Aorta (tissue), 5 donors: ENCODE measurements around the gene CR2. TPM values are rescaled to one million over a fixed set of nuclear protein-coding genes. Genes with fewer than 3 reads are reported as not detected.
"Not testable (repeated sequence)": the region's sequence is repeated elsewhere in the genome, so short reads cannot be mapped to it uniquely, and the experiment has no call there.

Source experiments
- ATAC-seq: fragments of 200-7000 bp; cut with Tn5 transposase; one replicate; pipeline ENCODE4 v1.9.1; 2022; ENCODE audit warnings: moderate library complexity; ENCODE audit not compliant: low FRiP score
- DNase-seq, 2 donors: peaks; one replicate each; pipeline ENCODE4 v3.0.0-alpha.2; 2020
- H3K27ac ChIP-seq, 2 donors: one replicate each; pipeline ENCODE4 v1.5.1; 2013; ENCODE audit warnings: low read length in 2 of 2, mild to moderate bottlenecking in 2 of 2, moderate library complexity in 2 of 2, control low read depth in 1 of 2, inconsistent platforms in 1 of 2, low read depth in 1 of 2
- H3K27me3 ChIP-seq, 2 donors: one replicate each; pipeline ENCODE4 v1.6.1; 2013; ENCODE audit warnings: control low read depth in 1 of 2, low read length in 1 of 2, mild to moderate bottlenecking in 1 of 2, moderate library complexity in 1 of 2; ENCODE audit not compliant: insufficient read depth in 2 of 2, control insufficient read depth in 1 of 2
- H3K36me3 ChIP-seq, 2 donors: one replicate each; pipeline ENCODE4 v1.6.1; 2013; ENCODE audit warnings: control low read depth in 1 of 2, low read length in 1 of 2, mild to moderate bottlenecking in 1 of 2; ENCODE audit not compliant: insufficient read depth in 2 of 2, control insufficient read depth in 1 of 2
- H3K4me1 ChIP-seq, 2 donors: one replicate each; pipeline ENCODE4 v1.6.1; 2013; ENCODE audit warnings: low read length in 2 of 2, control low read depth in 1 of 2, mild to moderate bottlenecking in 1 of 2, moderate library complexity in 1 of 2; ENCODE audit not compliant: insufficient read depth in 2 of 2, control insufficient read depth in 1 of 2
- H3K4me3 ChIP-seq, 2 donors: one replicate each; pipeline ENCODE4 v1.5.1; 2013; ENCODE audit warnings: low read length in 2 of 2, control low read depth in 1 of 2, mild to moderate bottlenecking in 1 of 2
- H3K9me3 ChIP-seq: one replicate; pipeline ENCODE4 v1.6.1; 2013; ENCODE audit warnings: mild to moderate bottlenecking, low read length; ENCODE audit not compliant: control insufficient read depth
- WGBS, 2 donors: extraction: QIAGEN DNeasy Blood & Tissue Kit; methylation state at CpG; one replicate each; pipeline ENCODE4 v1.1.7; 2013; 5-methylcytosine and 5-hydroxymethylcytosine counted together
- intact Hi-C, 2 donors: fragments of 100-400 bp; cut with DNase I; formaldehyde crosslinking; loops; one replicate each; pipeline versions ENCODE4 v1.14.2 to v1.15.0; 2022
- polyA plus RNA-seq, 2 donors: library from polyadenylated mRNA; stranded (reverse); fragments of 200-250 nt; gene quantifications; one replicate each; pipeline ENCODE4 v1.2.3, GENCODE V29; 2013
- total RNA-seq, 2 donors: library from RNA; stranded (reverse); fragmentation: NEBNext Ultra II Directional; extraction: Animal tissue kit (Norgen Biotek cat#: 25700); gene quantifications; one replicate each; pipeline ENCODE4 v1.2.1, GENCODE V29; 2021
- donor health status: healthy with polysubstance abuse.
- donor health status: Bipolar disorder and iron deficiency.
- donor health status: DM: no; HTN: no; CAD: no.
- donor health status: DM: no; HTN: no; CAD: no.
- donor health status: DM: yes; HTN: yes; CAD: no.

The CR2 gene
- total and polyA plus RNA-seq, 4 donors = 0.13 to 0.58 (median 0.36) TPM; not detected in 1

DNA sequence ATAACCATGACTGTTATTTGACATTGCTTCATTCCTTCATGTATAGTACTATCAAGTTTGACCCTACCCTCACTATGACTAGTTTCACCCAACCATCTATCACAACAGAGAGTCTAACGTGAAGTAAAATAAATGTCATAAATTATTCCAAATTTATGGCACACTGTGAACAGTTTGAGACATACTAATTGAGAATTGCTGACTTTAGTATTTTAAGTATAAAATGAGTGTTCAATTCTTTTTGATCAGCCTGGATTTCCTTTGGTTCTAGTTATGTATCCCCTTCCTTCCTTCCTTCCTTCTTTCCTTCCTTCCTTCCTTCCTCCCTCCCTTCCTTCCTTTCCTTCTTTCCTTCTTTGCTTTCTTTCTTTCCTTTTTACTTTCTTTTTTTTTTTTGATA, 56.3 kb downstream of the CR2 start:
- WGBS, 2 donors = 27 to 31% methylated on average over 1 of the region's 1 CpG
- H3K36me3 ChIP-seq = no peaks in the 10 kb centered on the region
- no peaks in the 10 kb centered on the region for H3K9me3 ChIP-seq
- H3K4me3 ChIP-seq = no peak overlapping the region
- DNase-seq (no peak), ATAC-seq (no peak)
- H3K4me1 ChIP-seq = no peaks in the 10 kb centered on the region
- no peaks in the 10 kb centered on the region for H3K27me3 ChIP-seq
- H3K27ac ChIP-seq = no peak overlapping the region
- intact Hi-C loops = no loop called here

DNA sequence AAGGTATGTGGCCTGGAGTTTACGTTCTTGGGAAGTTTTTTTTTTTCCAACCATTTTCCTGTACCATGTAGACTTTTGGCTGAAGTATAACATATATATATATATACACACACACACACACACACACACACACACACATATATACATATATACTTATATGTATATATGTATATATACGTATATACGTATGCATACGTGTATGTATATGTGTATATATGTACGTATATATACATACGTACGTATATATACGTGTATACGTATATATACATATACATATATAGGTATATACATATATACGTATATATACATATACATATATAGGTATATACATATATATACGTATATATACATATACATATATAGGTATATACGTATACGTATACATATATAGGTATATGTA, 60.8 kb downstream of the CR2 start:
- no peak for ATAC-seq
- Histone ChIP-seq H3K27ac (no peak overlapping the region), H3K36me3 (no peaks in the 10 kb centered on the region), H3K4me3 (no peak overlapping the region), H3K27me3 (peaks cover 0 to 1% of the 10 kb centered on the region in 2 donors), H3K9me3 (no peaks in the 10 kb centered on the region), H3K4me1 (no peaks in the 10 kb centered on the region)
- intact Hi-C loops = no loop called here
- WGBS, 2 donors = 89 to 90% methylated on average over 13 of the region's 13 CpGs
- DNase-seq = no peak

DNA sequence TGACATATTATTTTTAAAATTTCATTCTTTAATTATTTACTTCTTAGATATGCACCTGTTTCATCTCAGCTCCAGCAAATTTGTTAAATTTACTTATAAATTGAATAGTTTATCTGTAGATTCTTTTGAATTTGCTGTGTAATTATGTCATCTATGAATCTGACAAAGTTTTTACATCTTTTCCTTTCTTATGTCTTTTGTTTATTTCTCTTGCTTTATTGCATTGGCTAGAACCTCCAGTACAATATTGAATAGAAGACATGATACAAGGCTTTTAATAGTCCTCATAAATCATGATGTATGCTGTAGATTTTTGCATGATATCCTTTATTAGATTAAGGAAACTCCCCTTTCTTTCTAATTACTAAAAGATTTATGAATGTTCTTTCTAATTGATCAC, 62.6 kb downstream of the CR2 start:
- intact Hi-C loops = no loop called here
- no peaks in the 10 kb centered on the region for H3K36me3 ChIP-seq
- DNase-seq (no peak), ATAC-seq (no peak)
- no peak overlapping the region for H3K4me3 ChIP-seq
- no peak overlapping the region for H3K27ac ChIP-seq
- H3K4me1 ChIP-seq = no peaks in the 10 kb centered on the region
- H3K9me3 ChIP-seq = no peaks in the 10 kb centered on the region
- H3K27me3 ChIP-seq = peaks cover 0 to 1% of the 10 kb centered on the region in 2 donors

DNA sequence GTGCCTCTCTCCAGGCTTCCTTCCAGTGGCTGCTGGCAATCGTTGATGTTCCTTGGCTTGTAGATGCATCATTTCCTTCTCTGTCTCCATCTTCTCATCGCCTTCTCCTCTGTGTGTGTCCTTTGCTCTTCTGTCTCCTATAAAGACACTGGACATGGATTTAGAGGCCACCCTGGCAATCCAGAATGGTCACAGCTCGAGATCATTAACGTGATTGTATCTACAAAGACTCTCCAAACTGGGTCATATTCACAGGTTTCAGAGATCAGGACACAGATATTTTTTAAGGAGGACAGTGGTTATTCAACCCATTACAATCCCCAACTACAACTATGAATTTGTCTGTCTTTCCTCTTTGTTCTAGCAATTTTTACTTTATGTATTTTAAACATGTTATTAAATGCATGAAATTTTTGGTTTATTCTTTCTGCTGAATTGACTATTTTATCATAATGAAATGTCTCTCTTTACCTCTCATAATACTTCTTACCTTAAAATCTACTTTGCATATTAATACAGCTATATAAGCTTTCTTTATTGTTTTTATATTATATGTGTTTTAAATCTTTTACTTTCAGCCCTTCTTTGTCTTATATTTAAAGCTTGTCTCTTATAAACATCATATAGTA, 64.6 kb downstream of the CR2 start:
- DNase-seq (no peak), ATAC-seq (no peak)
- peaks cover 0 to 1% of the 10 kb centered on the region in 2 donors for H3K27me3 ChIP-seq
- H3K9me3 ChIP-seq = no peaks in the 10 kb centered on the region
- no peak overlapping the region for H3K27ac ChIP-seq
- intact Hi-C loops = no loop called here
- WGBS, 2 donors = 75 to 84% methylated on average over 4 of the region's 4 CpGs
- no peak overlapping the region for H3K4me3 ChIP-seq
- H3K36me3 ChIP-seq = no peaks in the 10 kb centered on the region
- H3K4me1 ChIP-seq = no peaks in the 10 kb centered on the region

DNA sequence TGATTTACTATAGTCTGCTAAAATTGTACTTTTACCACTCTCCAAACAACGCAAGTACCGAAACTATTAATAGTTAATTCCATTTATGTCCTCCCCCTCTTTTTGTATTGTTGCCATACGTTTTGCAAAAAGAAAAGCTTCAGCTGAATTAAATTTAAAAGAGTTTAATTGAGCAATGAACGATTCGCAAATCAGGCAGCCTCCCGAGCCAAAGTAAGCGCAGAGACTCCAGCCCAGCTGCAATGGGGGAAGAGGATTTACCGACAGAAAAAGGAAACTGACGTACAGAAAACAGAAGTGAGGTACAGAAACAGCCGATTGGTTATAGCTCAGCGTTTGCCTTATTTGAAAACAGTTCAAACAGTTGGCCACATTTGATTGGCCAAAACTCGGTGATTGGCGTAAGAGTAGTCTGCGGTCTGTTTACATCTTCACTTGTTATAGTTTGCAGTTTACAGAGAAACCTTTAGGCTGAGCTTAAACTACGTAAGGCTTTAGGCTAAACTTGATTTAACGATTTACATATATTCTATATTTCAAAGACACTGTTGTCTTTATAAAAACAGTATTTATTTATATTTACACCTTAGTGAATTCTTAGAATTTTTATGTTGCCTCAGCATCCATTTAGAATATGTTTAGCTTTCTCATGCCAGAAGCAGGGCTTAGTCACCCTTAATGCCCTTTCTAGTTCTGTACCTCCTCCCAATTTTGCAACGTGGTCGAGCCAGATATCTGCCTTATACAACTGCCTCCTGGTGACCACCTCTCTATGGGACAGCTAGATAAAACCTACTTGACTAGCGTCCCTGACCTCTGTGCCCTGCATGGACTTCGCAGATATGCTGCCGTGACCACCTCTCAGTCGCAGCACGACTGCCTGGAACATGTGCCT, 65.6 kb downstream of the CR2 start:
- Histone ChIP-seq H3K4me3 (no peak overlapping the region), H3K36me3 (no peaks in the 10 kb centered on the region), H3K27me3 (peaks cover 0 to 1% of the 10 kb centered on the region in 2 donors), H3K27ac (no peak overlapping the region), H3K4me1 (no peaks in the 10 kb centered on the region), H3K9me3 (no peaks in the 10 kb centered on the region)
- 62 to 68% methylated on average over 23 of the region's 23 CpGs for WGBS, 2 donors
- DNase-seq (no peak), ATAC-seq (no peak)
- intact Hi-C loops = no loop called here

DNA sequence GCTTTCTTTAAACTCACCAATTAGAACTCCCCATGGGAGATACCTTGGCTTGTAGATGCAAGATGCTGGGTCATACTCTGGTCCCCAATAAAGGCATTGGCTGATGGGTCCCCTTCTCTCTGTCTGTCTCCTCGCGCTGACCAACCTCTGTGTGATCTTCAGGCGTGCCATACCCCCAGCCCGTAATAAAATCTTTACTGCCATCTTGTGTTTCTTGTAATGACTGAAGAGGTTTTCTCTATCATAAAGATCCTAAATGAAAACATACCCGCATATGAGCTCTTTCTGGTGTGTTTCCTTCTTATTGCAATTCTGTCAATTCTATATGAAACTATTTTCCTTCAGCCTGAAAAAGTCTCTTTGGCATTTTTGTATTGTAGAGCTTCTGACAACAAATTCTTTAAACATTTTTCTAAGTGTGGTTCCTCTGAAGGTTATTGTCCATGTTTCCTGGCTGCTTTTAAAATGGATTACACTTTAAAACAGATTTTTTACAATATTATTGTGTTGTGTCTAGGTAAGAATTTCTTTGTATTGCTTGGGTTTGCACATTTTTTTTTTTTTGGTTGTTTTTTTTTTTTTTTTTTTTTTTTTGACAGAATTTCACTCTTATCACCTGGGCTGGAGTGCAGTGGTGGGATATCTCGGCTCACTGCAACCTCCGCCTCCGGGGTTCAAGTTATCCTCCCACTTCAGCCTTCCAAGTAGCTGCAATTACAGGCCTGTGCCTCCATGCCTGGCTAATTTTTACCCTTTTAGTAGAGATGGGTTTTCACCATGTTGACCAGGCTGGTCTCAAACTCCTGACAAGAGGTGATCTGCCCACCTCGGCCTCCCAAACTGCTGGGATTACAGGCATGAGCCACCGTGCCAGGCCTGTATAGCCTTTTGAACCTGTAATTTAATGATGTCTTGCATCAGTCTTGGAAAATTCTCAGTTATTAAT, 66.5 kb downstream of the CR2 start:
- ATAC-seq, H3K4me1 ChIP-seq, H3K36me3 ChIP-seq, H3K27ac ChIP-seq, H3K9me3 ChIP-seq, H3K27me3 ChIP-seq, DNase-seq, H3K4me3 ChIP-seq, intact Hi-C loops: not testable (repeated sequence)
- 85 to 89% methylated on average over 10 of the region's 10 CpGs for WGBS, 2 donors

DNA sequence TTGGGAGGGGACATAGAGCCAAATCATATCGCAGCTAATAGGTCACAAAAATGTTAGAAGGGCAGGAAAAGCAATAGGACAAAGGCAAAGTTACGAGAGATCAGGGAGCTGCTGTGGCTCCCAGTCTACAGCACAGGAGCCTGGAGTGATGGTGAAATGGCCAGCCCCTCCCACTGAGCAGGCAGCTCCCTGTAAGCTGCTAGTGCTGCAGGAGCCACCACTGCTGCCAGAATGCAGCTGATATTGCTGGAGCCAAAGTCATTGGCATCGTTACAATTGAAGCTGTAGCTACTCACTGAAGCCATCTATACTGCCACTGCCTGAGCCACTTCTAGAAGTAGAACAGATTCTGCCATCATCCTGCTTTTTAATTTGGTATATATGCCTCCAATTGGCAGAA, 71.1 kb downstream of the CR2 start:
- H3K9me3 ChIP-seq, H3K27ac ChIP-seq, H3K4me1 ChIP-seq, H3K36me3 ChIP-seq, H3K27me3 ChIP-seq, intact Hi-C loops, ATAC-seq, DNase-seq, H3K4me3 ChIP-seq: not testable (repeated sequence)
- WGBS, 2 donors = 50 to 70% methylated on average over 2 to 3 of the region's 3 CpGs

DNA sequence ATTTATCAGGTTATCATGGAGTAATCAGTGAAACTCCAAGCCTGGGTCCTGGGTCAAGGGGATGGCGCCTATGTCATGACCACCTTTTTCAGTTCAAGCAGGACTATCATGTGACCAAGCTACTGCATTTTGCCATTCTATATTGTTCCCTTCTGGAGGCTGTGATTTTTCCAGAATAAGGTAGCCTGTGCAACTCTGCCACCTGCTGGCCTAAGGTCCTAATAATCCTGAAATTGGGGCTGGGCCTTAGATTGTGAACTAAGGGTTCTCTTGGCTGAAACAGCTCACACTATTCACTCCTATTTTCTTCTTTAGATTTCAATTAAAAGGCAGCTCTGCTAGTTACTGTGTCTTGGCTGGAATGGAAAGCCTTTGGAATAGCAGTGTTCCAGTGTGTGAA, 74.3 kb downstream of the CR2 start:
- H3K4me1 ChIP-seq, H3K9me3 ChIP-seq, ATAC-seq, H3K27ac ChIP-seq, intact Hi-C loops, H3K36me3 ChIP-seq, H3K27me3 ChIP-seq, DNase-seq, H3K4me3 ChIP-seq: not testable (repeated sequence)
- WGBS, 2 donors = no CpG with 5 or more reads among the region's 1 CpG
